LNCAP (cell line): ENCODE results near the gene TRUB1.

ENCODE experiments used
- TF ChIP-seq, protein P1 (sequence below): fragments of 450-650 bp; IDR thresholded peaks from 2 replicates; pipeline ENCODE4 v1.5.1; 2017; ENCODE audit warnings: mild to moderate bottlenecking

Gene TRUB1

DNA sequence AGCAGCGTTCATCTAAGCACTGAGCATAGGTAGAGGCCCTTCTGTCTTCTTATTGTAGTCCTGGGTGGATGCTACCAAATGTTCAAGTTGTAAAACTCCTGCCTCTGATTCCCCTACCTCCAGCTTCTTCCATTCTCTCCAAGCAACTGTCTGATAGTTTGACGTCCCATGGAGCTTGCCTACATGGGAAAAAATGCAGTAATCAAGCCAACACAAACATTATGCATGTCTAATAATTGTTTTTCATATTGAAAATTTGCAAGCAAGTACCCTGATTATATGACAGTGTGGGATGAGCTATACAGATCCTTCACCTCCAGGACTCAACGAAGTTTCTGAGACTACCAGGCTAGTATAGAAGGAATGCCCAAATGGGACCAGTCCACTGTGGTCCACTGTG, 31.0 kb upstream of the TRUB1 start:
- TF ChIP-seq, protein P1, sequence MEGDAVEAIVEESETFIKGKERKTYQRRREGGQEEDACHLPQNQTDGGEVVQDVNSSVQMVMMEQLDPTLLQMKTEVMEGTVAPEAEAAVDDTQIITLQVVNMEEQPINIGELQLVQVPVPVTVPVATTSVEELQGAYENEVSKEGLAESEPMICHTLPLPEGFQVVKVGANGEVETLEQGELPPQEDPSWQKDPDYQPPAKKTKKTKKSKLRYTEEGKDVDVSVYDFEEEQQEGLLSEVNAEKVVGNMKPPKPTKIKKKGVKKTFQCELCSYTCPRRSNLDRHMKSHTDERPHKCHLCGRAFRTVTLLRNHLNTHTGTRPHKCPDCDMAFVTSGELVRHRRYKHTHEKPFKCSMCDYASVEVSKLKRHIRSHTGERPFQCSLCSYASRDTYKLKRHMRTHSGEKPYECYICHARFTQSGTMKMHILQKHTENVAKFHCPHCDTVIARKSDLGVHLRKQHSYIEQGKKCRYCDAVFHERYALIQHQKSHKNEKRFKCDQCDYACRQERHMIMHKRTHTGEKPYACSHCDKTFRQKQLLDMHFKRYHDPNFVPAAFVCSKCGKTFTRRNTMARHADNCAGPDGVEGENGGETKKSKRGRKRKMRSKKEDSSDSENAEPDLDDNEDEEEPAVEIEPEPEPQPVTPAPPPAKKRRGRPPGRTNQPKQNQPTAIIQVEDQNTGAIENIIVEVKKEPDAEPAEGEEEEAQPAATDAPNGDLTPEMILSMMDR: no peak

GRCh38 chr10:114908896-114909295, 29.1 kb upstream of the TRUB1 start:
- TF ChIP-seq, protein P1: no peak

DNA sequence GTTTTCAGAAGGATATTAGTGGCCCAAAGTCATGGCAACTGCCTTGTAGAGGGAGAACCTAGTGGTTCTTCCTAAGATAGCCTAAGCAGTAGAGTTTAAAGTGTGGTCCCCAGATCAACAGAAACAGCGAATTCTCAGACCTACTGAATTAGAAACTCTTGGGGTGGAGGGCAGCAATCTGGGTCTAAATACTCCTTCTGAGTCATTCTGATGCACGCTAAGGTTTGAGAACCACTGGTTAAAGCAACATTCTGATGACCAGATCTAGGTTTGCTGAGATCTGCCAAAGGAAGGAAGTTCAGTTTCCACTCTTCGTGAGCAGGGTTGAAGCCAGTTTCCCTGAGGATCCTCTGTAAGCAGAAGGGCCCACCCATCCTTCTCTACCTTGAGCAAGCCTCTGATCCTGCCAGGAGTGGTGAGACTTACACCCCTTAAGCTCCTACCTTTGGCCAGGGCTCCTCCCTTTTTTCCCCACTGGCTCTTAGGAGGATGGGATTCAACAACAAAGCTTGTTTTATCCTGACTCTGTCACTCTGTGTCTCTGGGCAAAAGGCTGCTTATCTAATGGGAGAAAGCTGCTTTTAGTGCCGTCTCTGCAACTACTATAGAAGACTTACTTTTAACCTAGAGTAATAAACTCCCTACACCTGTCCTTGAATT, 26.8 kb upstream of the TRUB1 start:
- TF ChIP-seq, protein P1: no peak

GRCh38 chr10:114911801-114912469, 26.1 kb upstream of the TRUB1 start:
- TF ChIP-seq, protein P1: no peak

DNA sequence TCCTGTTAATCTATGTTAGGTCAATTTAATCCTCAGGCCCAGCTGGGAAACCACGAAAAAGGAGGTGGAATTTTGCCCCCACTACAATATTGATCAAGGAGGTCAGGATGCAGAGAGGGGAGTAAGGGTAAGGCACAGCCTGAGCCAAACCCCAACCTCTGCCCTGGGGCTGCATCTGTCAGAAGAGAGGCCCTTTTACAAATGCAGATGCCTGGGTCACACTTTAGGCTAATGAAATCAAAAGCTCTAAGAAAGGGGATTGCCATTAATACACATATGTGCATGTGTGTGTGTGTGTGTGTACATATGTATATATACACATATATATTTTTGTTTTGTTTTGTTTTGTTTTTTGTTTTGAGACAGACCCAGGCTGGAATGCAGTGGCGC, 25.5 kb upstream of the TRUB1 start:
- TF ChIP-seq, protein P1: no peak

- TF ChIP-seq, protein P1: no peak
Observed at GRCh38 chr10:114914560-114914959, 23.4 kb upstream of the TRUB1 start.

GRCh38 chr10:114915294-114915693, 22.7 kb upstream of the TRUB1 start:
- TF ChIP-seq, protein P1: no peak
